ENCODE measurements around the gene APEH. TPM values are rescaled to one million over a fixed set of nuclear protein-coding genes. Genes with fewer than 3 reads are reported as not detected.
A peak's percentile ranks its signal among the peaks of the same experiment; 100 is the strongest.

The APEH gene
- total and polyA plus RNA-seq, 2 of the 4 experiments (the other 2 are of a cell fraction): 89.2 to 142 TPM

- peak; percentile 96 for ATAC-seq (ENCODE audit: low read depth)
- Histone ChIP-seq H3K4ac (ENCODE audit: low read depth, low read length) (no peak overlapping the region), H3K4me3 (ENCODE audit: insufficient read depth, low read depth, low read length) (no peak overlapping the region), H2BK15ac (ENCODE audit: low read depth, low read length) (no peak overlapping the region), H3K36me3 (ENCODE audit: control insufficient read depth, insufficient read depth, low read length) (peaks cover 44% of the 10 kb centered on the region), H3K23ac (ENCODE audit: low read depth, low read length) (no peak overlapping the region), H3K27ac (ENCODE audit: insufficient read depth, low read length) (no peak overlapping the region), H2AFZ (replicated peaks; ENCODE audit: low read length, poor library complexity) (peak overlapping the region; percentile 75), H3K9me1 (ENCODE audit: insufficient read depth, low read length) (no peaks in the 10 kb centered on the region), H3K79me1 (ENCODE audit: low read depth in 1 of 2, low read length in 2 of 2) (no peaks in the 10 kb centered on the region), H2BK20ac (ENCODE audit: low read depth, low read length) (no peak overlapping the region), H2BK120ac (ENCODE audit: low read depth, low read length) (no peak overlapping the region), H4K20me1 (ENCODE audit: insufficient read depth, low read length) (peaks cover 7% of the 10 kb centered on the region; the same call in 1 of the 2 replicates), H3K4me2 (ENCODE audit: low read depth, low read length) (no peak overlapping the region), H3K18ac (ENCODE audit: low read depth, low read length) (no peak overlapping the region), H3K27me3 (ENCODE audit: control insufficient read depth, insufficient read depth, low read length) (no peaks in the 10 kb centered on the region), H2AK5ac (ENCODE audit: low read depth, low read length) (no peak overlapping the region), H2BK5ac (ENCODE audit: low read depth, low read length, poor library complexity, severe bottlenecking) (no peak overlapping the region), H4K5ac (ENCODE audit: low read depth, low read length) (no peak overlapping the region), H4K91ac (ENCODE audit: insufficient read depth, low read depth, low read length) (no peak overlapping the region), H4K8ac (ENCODE audit: low read depth in 2 of 2, low read length in 2 of 2) (no peak overlapping the region), H2AK9ac (replicated peaks; ENCODE audit: low read depth, low read length, poor library complexity) (peak overlapping the region; percentile 85), H3K9me3 (ENCODE audit: control insufficient read depth, insufficient read depth, low read length) (no peaks in the 10 kb centered on the region), H3K9ac (ENCODE audit: low read depth, low read length) (no peak overlapping the region), H3K56ac (ENCODE audit: extremely low read depth, insufficient read depth, low read length) (no peak overlapping the region), H3K4me1 (ENCODE audit: control insufficient read depth, insufficient read depth, low read length) (no peaks in the 10 kb centered on the region), H3K14ac (replicated peaks; ENCODE audit: low read depth, low read length) (no peak overlapping the region)
- POLR2A ChIA-PET (ENCODE audit: unreplicated experiment): no interaction called here
- WGBS, 2 experiments (ENCODE audit: extremely low coverage in 2 of 2, insufficient read length in 1 of 2): 79% methylated on average over 2 of the region's 14 CpGs; no CpG with 5 or more reads in 1 of the 2 experiments
- DNase-seq: peak; percentile 62
- intact Hi-C loops (cut with micrococcal nuclease) (loop anchor here (1.0 to 10.0 kb wide), 3 partner anchors 136 to 391 kb away; no protein-coding TSS in a partner anchor), in situ Hi-C loops (cut with MboI; ENCODE audit: low sequenced_read_pairs) (loop anchor here (5.0 kb wide), 2 partner anchors 139 to 204 kb away; no protein-coding TSS in a partner anchor), dilution Hi-C loops (cut with HindIII; ENCODE audit: low sequenced_read_pairs, unreplicated experiment) (no loop called here)
- BruUV-seq (replicated peaks): no TSS peak
- no peak for TF ChIP-seq BHLHE40 (IDR thresholded peaks at IDR 0.05; ENCODE audit: low read depth, low read length)
- TF ChIP-seq, protein P1, sequence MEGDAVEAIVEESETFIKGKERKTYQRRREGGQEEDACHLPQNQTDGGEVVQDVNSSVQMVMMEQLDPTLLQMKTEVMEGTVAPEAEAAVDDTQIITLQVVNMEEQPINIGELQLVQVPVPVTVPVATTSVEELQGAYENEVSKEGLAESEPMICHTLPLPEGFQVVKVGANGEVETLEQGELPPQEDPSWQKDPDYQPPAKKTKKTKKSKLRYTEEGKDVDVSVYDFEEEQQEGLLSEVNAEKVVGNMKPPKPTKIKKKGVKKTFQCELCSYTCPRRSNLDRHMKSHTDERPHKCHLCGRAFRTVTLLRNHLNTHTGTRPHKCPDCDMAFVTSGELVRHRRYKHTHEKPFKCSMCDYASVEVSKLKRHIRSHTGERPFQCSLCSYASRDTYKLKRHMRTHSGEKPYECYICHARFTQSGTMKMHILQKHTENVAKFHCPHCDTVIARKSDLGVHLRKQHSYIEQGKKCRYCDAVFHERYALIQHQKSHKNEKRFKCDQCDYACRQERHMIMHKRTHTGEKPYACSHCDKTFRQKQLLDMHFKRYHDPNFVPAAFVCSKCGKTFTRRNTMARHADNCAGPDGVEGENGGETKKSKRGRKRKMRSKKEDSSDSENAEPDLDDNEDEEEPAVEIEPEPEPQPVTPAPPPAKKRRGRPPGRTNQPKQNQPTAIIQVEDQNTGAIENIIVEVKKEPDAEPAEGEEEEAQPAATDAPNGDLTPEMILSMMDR (conservative IDR thresholded peaks at IDR 0.05; ENCODE audit: low read depth, low read length): peak; percentile 88
- TF ChIP-seq CEBPB (IDR thresholded peaks at IDR 0.05; ENCODE audit: low read depth, low read length): no peak
- TF ChIP-seq CHD1 (IDR thresholded peaks at IDR 0.05; ENCODE audit: low read depth, low read length): no peak
- TF ChIP-seq MAZ (IDR thresholded peaks at IDR 0.05; ENCODE audit: borderline replicate concordance, low read depth, low read length): no peak
- peak; percentile 79 for TF ChIP-seq SMC3 (IDR thresholded peaks at IDR 0.05; ENCODE audit: low read depth, low read length)
- TF ChIP-seq RAD21 (IDR thresholded peaks at IDR 0.05; ENCODE audit: low read length): peak; percentile 87
- CTCF ChIA-PET: interaction anchor here (0.5 to 2.2 kb wide), 3 partner anchors 99 to 258 kb away, joined by 3 to 11 read pairs (median 3); no protein-coding TSS in a partner anchor
These were observed 29.3 kb downstream of the APEH start for GRCh38 chr3:49703443-49703927.
